Measurements from ENCODE around the gene TNFAIP8L1. TPM values are rescaled to one million over a fixed set of nuclear protein-coding genes. Genes with fewer than 3 reads are reported as not detected.

TNFAIP8L1 gene
- total RNA-seq, 2 donors from 2014 or later: 4.2 to 4.3 TPM

GRCh38 chr19:4613254-4613751 lies 26.0 kb upstream of the TNFAIP8L1 start:
- ATAC-seq (ENCODE audit: insufficient number of reproducible peaks, low FRiP score, low read depth): no peak
- Histone ChIP-seq H3K4me3 (no peak overlapping the region), H3K4me1 (ENCODE audit: control insufficient read depth in 1 of 2, low read depth in 2 of 2) (peaks cover 0 to 10% of the 10 kb centered on the region in 2 donors), H3K9me3 (no peaks in the 10 kb centered on the region), H3K27ac (no peak overlapping the region), H3K36me3 (no peaks in the 10 kb centered on the region), H3K27me3 (replicated peaks; ENCODE audit: insufficient read depth) (no peaks in the 10 kb centered on the region)
- DNase-seq (ENCODE audit: low spot score): no peak
- TF ChIP-seq CTCF (IDR thresholded peaks at IDR 0.05): no peak

DNA sequence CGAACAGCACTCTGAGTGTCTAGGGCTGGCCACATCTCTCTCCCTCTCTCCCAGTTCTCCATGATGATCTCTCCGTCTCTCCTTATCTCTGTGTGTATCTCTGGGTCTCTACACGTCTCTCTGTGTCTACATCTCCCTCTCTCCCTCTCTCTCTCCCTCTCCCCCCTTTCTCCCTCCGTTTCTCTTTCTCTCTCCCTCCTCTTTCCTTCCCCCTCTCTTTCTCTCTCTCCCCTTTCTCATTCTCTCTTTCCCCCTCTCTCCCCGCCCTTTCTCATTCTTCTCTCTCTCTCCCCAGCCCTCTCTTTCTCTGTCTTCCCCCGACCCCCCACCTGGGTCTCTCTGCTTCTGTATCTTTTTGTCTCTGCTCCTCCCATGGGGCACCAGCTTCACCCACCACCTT lies 21.3 kb upstream of the TNFAIP8L1 start:
- Histone ChIP-seq H3K4me1 (ENCODE audit: control insufficient read depth in 1 of 2, low read depth in 2 of 2) (no peaks in the 10 kb centered on the region), H3K9me3 (no peaks in the 10 kb centered on the region), H3K4me3 (no peak overlapping the region), H3K27me3 (replicated peaks; ENCODE audit: insufficient read depth) (no peaks in the 10 kb centered on the region), H3K36me3 (no peaks in the 10 kb centered on the region), H3K27ac (no peak overlapping the region)
- DNase-seq (ENCODE audit: low spot score): no peak
- TF ChIP-seq CTCF (IDR thresholded peaks at IDR 0.05): no peak
- ATAC-seq (ENCODE audit: insufficient number of reproducible peaks, low FRiP score, low read depth): no peak

GRCh38 chr19:4619668-4620294 lies 19.5 kb upstream of the TNFAIP8L1 start:
- no peak for ATAC-seq (ENCODE audit: insufficient number of reproducible peaks, low FRiP score, low read depth)
- TF ChIP-seq CTCF (IDR thresholded peaks at IDR 0.05): no peak
- H3K36me3 ChIP-seq: no peaks in the 10 kb centered on the region
- no peak overlapping the region for H3K27ac ChIP-seq
- DNase-seq (ENCODE audit: low spot score): no peak
- no peaks in the 10 kb centered on the region for H3K27me3 ChIP-seq (replicated peaks; ENCODE audit: insufficient read depth)
- no peak overlapping the region for H3K4me3 ChIP-seq
- H3K9me3 ChIP-seq: no peaks in the 10 kb centered on the region
- no peaks in the 10 kb centered on the region for H3K4me1 ChIP-seq (ENCODE audit: control insufficient read depth in 1 of 2, low read depth in 2 of 2)

GRCh38 chr19:4620675-4621074 lies 18.6 kb upstream of the TNFAIP8L1 start:
- Histone ChIP-seq H3K4me3 (no peak overlapping the region), H3K36me3 (no peaks in the 10 kb centered on the region), H3K27ac (no peak overlapping the region), H3K4me1 (ENCODE audit: control insufficient read depth in 1 of 2, low read depth in 2 of 2) (no peaks in the 10 kb centered on the region), H3K27me3 (replicated peaks; ENCODE audit: insufficient read depth) (no peaks in the 10 kb centered on the region), H3K9me3 (no peaks in the 10 kb centered on the region)
- DNase-seq (ENCODE audit: low spot score) (no peak), ATAC-seq (ENCODE audit: insufficient number of reproducible peaks, low FRiP score, low read depth) (no peak)
- TF ChIP-seq CTCF (IDR thresholded peaks at IDR 0.05): no peak

DNA sequence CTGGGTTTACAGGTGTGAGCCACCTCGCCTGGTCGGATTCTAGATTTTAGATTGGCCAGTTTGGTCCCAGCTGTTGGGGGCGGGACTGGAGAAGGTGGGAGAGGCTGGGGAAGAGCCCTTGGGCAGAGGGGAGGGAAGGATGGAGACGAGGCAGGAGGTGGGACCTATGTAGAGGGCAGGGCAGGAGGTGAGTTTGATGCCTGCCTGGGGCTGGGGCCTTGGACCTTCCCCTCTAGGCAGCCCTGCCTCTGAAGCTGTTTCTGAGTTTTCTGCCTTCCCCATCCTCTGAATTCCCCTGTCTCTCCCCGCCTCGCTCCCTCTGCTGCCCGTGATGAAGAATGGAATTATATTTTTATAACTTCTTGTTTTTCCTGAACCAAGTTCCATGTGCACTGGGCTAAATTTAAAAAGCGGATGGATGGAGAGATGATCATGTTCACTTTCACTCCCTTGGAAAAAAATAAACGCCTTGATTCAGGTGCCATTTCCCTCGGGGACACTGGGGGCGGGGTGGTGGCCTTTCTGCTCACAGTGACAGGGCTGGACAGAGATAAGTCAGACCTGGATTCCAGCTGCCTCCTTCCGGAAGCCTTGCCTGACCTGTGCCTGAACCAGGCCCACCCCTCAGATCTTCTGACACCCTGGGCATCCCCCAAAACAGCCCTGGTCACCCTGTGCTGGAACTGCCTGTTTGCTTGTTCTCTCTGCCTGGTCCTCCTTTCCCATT lies 16.5 kb upstream of the TNFAIP8L1 start:
- DNase-seq (ENCODE audit: low spot score) (no peak), ATAC-seq (ENCODE audit: insufficient number of reproducible peaks, low FRiP score, low read depth) (no peak)
- Histone ChIP-seq H3K9me3 (no peaks in the 10 kb centered on the region), H3K4me1 (ENCODE audit: control insufficient read depth in 1 of 2, low read depth in 2 of 2) (no peaks in the 10 kb centered on the region), H3K4me3 (no peak overlapping the region), H3K27ac (no peak overlapping the region), H3K27me3 (replicated peaks; ENCODE audit: insufficient read depth) (no peaks in the 10 kb centered on the region), H3K36me3 (no peaks in the 10 kb centered on the region)
- no peak for TF ChIP-seq CTCF (IDR thresholded peaks at IDR 0.05)

All from thoracic aorta (tissue), 2 donors.